NCI-H2029 treated with DMSO at 0.1 percent for 48 hours (cell line): ENCODE data around the gene SLC35E3.
"Not testable (repeated sequence)": the region's sequence is repeated elsewhere in the genome, so short reads cannot be mapped to it uniquely, and the experiment has no call there.

Source experiments
- DNase-seq: peaks from one replicate; lab custom pipeline; 2025; lab: John Stamatoyannopoulos, UW

The SLC35E3 gene

DNA sequence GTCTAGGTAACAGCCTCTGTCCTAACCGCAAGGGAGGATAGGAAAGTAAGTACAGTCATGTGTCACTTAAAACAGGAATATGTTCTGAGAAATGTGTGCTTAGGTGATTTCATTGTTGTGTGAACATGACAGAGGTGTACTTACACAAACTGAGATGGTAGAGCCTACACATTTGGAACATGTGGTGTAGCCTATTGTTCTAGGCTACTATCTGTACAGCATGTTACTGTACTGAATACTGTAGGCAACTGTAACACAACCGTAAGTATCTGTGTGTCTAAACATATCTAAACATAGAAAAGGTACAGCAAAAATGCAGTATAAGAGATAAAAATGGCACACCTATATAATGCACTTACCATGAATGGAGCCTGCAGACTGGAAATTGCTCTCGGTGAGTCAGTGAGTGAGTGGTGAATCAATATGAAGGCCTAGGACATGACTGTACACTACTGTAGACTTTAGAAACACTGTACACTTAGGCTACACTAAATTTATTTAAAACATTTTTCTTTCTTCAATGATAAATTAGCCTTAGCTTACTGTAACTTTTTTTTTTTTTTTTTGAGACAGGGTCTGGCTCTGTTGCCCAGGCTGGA, 48.8 kb downstream of the SLC35E3 start:
- no peak for DNase-seq

DNA sequence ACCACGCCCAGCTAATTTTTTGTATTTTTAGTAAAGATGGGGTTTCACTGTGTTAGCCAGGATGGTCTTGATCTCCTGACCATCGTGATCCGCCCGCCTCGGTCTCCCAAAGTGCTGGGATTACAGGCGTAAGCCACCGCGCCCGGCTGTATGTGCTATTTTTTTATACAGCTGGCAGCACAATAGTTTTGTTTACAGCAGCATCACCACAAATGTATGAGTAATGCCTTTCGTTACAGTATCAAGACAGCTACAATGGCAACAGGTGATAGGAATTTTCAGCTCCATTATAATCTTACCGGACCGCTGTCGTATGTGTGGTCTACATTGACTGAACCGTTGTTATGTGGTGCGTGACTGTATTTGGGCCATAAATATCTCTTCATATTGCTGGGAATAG, 50.4 kb downstream of the SLC35E3 start:
- DNase-seq: no peak

DNA sequence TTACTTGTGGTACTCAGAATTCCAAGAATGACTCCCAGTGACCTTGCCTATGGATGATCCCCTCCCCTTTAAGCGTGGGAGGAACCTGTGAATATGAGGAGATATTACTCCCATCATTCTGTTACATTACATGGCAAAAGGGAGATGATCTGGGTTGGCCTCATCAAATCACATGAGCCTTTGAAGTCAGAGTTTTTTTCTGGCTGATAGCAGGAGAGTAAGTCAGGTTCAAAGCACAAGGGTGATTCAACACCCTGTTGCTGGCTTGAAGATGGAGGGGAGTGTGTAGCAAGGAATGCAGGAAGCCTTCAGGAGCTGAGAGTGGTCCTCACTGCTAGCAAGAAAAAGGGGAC, 52.9 kb downstream of the SLC35E3 start:
- DNase-seq: no peak

DNA sequence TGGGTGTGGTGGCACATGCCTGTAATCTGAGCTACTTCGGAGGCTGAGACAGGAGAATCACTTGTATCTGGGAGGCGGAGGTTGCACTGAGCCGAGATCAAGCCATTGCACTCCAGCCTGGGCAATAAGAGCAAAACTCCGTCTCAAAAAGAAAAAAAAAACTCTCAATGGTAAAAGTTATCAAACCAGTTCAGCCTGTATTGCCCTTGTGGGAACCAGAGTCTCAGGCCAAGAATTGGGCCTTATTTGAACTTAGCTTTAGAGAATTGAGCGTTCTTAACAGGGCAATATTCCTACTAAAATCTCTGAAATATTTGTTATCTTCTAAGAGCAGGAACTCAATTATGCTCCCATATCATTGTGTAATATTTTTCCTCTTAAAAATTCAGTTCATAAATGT, 54.3 kb downstream of the SLC35E3 start:
- no peak for DNase-seq

DNA sequence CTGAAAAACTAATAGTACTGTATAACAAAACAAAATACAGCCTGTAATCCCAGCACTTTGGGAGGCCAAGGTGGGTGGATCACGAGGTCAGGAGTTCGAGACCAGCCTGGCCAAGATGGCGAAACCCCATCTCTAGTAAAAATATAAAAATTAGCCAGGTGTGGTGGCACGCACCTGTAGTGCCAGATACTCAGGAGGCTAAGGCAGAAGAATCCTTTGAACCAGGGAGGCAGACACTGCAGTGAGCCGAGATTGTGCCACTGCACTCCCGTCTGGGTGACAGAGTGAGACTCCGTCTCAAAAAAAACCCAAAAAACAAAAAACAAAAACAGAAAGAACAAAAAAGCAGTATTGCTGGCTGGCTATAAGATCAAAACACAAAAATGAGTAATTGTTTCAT, 55.1 kb downstream of the SLC35E3 start:
- DNase-seq: not testable (repeated sequence)

DNA sequence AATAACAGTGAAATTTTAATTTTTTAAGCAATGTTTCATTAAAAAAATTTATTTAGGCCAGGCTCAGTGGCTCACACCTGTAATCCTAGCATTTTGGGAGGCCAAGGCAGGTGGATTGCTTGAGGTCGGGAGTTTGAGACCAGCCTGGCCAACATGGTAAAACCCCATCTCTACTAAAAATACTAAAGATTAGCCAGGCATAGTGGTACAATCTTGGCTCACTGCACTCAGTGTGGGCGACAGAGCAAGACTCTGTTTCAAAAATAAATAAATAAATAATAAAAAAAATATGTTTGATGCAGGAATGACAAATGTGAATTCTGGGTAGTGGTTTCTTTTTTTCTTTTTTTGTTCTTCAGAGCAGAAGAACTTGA, 56.4 kb downstream of the SLC35E3 start:
- not testable (repeated sequence) for DNase-seq

DNA sequence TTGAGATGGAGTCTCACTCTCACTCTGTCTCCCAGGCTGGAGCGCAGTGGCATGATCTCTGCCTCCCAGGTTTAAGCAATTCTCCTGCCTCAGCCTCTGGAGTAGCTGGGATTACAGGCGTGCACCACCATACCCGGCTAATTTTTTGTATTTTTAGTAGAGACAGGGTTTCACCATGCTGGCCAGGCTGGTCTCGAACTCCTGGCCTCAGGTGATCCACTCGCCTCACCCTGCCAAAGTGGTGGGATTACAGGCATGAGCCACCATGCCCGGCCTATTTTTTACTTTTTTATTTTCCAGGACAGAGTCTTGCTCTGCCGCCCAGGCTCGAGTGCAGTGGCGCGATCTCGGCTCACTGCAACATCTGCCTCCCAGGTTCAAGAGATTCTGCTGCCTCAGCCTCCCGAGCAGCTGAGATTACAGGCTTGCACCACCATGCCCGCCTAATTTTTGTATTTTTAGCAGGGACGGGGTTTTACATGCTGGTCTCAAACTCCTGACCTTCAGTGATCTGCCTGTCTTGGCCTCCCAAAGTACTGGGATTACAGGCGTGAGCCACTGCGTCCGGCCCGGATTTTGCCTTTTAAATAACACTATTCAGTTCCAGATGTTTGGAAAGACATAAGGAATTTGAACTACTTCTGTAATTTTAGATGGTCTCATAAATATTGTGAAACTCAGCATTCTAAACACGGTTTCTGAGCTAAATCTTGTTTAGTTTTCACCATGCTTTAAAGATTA, 57.1 kb downstream of the SLC35E3 start:
- DNase-seq: not testable (repeated sequence)

DNA sequence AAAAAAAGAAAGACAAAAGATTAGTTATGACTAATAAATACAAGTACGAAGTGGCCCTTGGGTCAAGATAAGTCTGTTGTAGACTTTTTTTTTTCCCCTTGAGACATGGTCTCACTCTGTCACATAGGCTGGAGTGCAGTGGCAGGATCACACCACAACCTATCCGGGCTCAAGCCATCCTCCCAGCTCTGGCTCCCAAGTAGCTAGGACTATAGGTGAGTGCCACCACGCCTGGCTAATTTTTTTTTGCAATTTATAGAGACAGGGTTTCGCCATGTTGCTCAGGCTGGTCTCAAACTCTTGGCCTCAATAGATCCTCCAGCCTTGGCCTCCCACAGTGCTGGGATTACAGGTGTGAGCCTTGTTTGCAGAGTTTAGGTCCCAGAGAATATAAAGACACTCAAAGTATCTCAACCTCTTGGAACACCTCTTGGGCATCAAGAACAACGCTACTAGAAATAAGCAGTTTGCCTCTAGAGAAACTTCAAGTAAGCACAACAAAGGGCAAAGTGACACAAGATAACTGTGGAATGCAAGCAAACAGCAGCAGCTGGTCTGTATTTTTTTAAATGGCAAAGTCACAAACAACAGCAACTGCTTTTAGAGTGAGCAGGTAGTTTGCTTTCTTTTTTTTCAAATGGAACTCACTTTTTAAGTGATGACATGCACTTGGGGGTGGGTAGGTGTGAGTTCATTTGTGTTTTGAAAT, 58.1 kb downstream of the SLC35E3 start:
- no peak for DNase-seq

DNA sequence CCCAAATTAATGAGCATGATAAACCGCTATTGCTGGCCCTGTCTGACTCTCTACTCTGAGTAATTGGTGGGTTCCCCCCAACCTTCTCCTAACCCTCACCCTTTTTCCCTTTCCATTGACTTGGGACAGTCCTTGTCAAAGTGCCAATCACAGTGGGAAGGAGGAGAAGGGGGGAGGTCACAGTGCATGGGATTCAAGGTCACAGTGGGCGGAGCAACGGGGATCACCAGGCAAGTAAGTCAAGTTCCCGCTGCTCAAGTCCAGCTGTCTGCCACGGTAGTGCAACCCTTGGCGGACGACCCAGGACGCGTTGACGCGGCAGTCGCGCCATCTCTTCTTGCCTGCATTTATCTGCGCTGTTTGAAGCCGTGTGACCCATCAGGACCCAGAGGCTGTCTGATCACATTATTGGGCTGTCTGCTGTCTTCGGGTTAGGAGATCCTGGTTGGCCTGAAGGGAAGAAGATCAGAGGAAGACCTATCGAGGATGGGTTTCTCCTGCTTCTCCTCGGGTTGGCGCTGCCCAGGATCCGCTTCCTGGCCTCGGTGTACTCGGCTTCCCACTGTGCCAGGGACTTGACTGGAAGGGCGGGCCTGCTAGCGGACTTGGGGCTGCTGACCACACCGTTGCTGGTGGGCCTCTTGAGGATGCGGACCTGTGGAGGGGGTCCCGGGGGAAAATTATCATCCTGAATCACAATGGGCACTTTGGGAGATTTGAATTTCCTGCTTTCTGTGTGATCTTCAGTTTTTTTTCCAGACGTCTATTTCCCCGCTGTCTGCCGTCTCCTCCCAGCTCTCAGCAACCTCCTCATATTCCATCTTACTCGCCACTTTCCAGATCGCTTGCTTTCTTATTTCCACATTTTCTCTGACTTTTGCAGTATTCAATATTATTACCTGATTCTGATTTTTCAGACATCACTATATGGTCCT, 58.9 kb downstream of the SLC35E3 start:
- no peak for DNase-seq

DNA sequence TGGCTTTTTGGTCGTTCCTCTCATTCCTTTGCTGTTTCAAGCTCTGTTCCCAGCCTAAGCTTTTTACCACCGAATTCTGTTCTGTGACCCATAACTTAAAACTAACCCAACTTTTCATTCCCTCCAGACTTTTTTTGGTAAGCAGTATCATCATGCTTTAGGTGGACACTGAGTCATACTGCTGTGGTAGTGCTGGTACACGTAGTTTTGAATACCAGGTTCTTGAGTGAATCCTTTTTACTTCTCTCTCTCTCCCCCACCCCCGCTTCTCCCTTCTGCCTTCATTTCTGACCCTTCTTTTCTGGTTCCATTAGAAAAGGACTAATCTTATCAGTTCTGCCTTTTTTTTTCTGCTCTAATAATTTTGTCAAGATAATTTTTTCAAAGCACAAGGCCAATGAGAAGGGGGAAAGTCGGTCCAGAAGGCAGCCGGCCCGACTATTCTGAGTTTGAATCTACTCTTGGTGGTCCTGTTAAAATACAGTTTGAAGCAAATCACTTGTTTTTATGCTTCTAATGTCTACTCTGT, 59.7 kb downstream of the SLC35E3 start:
- no peak for DNase-seq

DNA sequence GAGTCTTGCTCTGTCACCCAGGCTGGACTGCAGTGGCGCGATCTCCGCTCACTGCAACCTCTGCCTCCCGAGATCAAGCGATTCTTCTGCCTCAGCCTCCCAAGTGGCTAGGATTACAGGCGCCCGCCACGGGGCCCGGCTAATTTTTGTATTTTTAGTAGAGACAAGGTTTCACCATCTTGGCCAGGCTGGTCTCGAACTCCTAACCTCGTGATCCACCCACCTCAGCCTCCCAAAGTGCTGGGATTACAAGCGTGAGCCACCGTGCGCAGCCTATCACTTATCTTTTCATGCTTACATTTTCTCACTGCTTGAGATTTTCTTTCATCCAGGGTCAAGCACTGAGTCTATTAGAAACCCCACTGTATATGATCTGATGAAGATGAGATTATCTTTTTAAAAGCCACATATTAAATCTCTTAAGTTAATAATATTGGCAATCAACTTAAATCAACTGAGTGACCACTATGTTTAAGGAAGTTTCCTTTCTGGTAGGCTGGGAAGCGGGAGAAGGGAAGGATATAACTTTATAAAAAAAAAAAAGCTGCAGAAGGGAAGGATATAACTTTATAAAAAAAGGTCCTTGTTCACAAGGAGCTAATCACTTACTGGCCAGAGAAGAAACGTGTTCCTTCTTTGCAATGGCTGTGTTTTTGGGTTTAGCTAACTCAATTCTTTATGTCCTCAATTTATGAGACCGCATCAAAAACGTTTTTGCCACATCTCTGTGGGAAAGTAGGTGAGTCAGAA, 60.7 kb downstream of the SLC35E3 start:
- no peak for DNase-seq

DNA sequence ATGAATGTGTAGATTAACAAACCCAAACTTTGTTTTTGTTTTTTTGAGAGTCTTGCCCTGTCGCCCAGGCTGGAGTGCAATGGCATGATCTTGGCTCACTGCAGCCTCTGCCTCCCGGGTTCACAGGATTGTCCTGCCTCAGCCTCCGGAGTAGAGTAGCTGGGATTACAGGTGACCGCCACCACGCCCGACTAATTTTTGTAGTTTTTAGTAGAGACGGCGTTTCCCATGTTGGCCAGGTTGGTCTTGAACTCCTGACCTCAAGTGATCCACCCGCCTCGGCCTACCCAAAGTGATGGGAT, 61.2 kb downstream of the SLC35E3 start:
- not testable (repeated sequence) for DNase-seq

DNA sequence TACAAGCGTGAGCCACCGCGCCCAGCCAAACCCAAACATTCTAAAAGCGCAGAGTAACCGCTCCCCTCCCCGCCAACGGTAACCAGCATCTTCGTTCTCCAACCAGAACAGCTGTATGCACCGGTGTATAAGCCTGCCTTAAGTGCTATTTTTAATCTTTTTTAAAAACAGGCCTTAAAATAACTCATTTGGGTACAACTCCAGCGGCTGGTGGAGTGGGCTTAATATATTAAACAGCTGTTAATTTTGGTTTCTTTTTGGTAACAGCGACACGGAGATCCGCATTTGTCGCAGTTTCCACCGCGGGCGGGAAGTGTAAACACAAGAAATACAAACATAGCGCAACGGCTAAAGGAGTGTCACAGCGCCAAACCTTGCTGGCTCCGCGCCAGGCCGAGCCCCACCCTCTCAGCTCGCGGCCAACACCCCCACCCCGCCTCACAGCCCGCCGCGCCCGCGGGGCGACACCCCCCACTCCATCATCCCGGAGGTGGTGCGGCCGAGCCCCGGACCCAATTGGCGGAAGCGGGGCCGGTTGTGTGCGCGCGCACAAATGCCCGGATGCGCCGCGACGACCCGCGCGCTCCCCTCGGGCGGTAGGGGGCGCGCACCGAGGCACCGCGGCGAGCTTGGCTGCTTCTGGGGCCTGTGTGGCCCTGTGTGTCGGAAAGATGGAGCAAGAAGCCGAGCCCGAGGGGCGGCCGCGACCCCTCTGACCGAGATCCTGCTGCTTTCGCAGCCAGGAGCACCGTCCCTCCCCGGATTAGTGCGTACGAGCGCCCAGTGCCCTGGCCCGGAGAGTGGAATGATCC, 61.8 kb downstream of the SLC35E3 start, which contains the start of gene MDM2:
Gene MDM2 (plus strand): TSS at position 602 of the 812 bp plus-strand sequence. CDS start 301 bp downstream, outside the sequence.
- peak; percentile 68 for DNase-seq

DNA sequence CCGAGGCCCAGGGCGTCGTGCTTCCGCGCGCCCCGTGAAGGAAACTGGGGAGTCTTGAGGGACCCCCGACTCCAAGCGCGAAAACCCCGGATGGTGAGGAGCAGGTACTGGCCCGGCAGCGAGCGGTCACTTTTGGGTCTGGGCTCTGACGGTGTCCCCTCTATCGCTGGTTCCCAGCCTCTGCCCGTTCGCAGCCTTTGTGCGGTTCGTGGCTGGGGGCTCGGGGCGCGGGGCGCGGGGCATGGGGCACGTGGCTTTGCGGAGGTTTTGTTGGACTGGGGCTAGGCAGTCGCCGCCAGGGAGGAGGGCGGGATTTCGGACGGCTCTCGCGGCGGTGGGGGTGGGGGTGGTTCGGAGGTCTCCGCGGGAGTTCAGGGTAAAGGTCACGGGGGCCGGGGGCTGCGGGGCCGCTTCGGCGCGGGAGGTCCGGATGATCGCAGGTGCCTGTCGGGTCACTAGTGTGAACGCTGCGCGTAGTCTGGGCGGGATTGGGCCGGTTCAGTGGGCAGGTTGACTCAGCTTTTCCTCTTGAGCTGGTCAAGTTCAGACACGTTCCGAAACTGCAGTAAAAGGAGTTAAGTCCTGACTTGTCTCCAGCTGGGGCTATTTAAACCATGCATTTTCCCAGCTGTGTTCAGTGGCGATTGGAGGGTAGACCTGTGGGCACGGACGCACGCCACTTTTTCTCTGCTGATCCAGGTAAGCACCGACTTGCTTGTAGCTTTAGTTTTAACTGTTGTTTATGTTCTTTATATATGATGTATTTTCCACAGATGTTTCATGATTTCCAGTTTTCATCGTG, 62.6 kb downstream of the SLC35E3 start:
- peak; percentile 28 for DNase-seq

DNA sequence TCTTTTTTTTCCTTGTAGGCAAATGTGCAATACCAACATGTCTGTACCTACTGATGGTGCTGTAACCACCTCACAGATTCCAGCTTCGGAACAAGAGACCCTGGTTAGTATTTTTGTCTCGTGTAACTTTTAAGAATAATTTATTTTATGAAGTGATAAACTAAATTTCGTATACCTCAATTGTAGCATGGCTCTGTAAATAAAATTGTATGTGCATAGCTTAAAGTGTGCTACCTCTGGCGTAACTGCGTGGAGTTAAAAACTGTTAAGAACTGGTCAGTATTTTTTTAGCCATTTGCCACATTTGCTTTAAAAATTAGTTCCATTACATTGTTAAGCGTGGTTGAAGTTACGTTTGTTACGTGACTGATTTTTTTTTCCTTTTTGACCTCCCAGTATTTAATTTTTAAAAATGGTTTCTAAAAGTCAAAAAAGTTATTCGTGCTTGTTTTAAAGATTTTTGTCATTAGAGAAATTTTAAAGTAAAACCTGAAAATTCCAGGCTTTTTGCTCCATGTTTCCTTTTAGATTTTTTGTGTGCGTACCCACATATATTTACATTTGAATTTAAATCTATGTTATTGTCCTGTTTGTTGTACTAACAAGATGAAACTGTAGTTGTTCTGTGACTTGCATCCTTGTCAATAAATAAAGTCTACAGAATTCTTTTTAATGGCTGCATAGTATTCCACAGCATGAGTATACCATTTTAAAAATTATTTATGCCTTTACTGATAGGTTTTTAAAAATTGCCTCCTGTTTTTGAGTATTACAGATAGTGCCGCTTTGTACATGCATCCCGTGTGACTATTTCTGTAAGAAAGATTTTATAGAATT, 63.4 kb downstream of the SLC35E3 start:
- DNase-seq: no peak

DNA sequence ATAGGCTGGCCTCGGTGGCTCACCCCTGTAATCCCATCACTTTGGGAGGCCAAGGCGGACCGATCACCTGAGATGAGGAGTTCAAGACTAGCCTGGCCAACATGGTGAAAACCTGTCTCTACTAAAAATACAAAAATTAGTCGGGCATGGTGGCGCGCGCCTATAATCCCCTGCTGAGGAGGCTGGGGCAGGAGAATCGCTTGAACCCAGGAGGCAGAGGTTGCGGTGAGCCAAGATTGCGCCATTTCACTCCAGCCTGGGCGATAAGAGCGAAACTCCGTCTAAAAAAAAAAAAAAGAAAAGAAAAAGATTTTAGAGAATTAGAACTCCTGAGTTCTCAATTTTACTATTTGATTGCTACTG, 64.0 kb downstream of the SLC35E3 start:
- DNase-seq: not testable (repeated sequence)

DNA sequence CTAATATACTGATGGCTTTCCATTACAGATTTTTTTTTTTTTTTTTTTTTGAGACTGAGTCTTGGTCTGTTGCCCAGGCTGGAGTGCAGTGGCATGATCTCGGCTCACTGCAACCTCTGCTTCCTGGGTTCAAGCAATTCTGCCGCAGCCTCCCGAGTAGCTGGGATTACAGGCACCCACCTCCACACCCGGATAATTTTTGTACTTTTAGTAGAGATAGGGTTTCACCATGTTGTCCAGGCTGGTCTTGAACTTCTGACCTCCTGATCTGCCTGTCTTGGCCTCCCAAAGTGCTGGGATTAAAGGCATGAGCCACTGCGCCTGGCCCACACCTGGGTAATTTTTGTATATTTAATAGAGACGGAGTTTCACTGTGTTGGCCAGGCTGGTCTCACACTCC, 65.6 kb downstream of the SLC35E3 start:
- not testable (repeated sequence) for DNase-seq

DNA sequence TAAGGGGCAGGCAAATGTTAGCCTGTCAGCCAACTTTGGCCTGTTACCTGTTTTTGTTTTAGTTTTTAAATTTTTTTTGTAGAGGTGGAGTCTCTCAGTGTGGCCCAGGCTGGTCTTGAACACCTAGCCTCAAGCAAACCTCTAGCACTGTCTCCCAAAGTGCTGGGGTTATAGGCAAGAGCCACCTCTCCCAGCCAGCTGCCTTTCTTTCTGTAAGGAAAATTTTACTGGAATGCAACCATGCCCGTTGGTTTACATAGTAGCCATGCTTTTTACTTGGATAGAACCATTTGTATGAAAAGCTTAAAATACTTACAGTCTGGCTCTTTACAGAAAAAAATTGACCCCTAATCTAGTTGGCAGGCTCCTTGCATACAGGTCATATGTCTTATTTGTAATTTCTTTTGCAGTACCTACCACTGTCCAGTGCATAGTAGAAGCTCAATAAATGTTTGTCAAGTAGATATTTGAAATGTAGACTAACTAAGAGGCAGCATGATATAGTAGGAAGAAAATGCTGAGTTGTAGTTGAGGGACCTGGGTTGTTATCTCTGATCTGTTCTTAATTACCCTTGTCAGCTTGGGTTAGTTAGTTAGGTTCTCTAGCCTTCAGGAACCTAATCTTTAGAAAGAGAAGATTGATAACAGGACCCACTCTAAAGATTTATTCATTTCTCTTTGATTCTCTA, 66.7 kb downstream of the SLC35E3 start:
- DNase-seq: no peak
